ENCODE results near the gene FITM1. TPM values are rescaled to one million over a fixed set of nuclear protein-coding genes. Genes with fewer than 3 reads are reported as not detected.

The FITM1 gene
- total RNA-seq, 3 donors from 2014 or later (not counting 1 experiment from before 2014, with no cell fraction given): 0.80 to 2.8 (median 2.3) TPM

DNA sequence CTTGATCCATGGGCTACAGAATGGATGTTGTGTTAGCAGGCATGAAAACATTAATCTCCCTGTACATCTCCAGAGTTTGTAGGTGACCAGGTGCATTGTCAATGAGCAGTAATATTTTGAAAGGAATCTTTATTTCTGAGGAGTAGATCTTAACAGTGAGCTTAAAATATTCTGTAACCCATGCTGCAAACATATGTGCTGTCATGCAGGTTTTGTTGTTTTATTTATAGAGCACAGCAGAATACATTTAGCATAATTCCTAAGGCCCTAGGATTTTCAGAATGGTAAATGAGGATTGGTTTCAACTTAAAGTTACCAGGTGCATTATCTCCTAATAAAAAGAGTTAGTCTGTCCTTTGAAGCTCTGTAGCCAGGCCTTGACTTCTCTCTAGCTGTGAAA, 3.5 kb upstream of the FITM1 start:
- Histone ChIP-seq H3K27me3 (ENCODE audit: control insufficient read depth, insufficient read depth, low read length) (no peaks in the 10 kb centered on the region), H3K27ac (ENCODE audit: low read length) (no peak overlapping the region), H3K4me3 (ENCODE audit: low read length) (no peak overlapping the region), H3K36me3 (ENCODE audit: control insufficient read depth, insufficient read depth, low read length) (peaks cover 10% of the 10 kb centered on the region), H3K9me3 (ENCODE audit: control insufficient read depth, insufficient read depth, low read length) (no peaks in the 10 kb centered on the region), H3K4me1 (ENCODE audit: control insufficient read depth, insufficient read depth, low read length) (peaks cover 1% of the 10 kb centered on the region)
- H3K4me3 Mint-ChIP-seq: no peak overlapping the region
- H3K36me3 Mint-ChIP-seq: no peaks in the 10 kb centered on the region
- intact Hi-C loops (cut with micrococcal nuclease): no loop called here
- no peak for DNase-seq
- no peak for ATAC-seq
- no peaks in the 10 kb centered on the region for H3K4me1 Mint-ChIP-seq
- no peaks in the 10 kb centered on the region for H3K9me3 Mint-ChIP-seq
- no peak overlapping the region for H3K27ac Mint-ChIP-seq
- no peak for TF ChIP-seq CTCF (IDR thresholded peaks at IDR 0.05)
- no peaks in the 10 kb centered on the region for H3K27me3 Mint-ChIP-seq (ENCODE audit: low read depth in 2 of 2)

GRCh38 chr14:24127673-24128072, 2.8 kb upstream of the FITM1 start:
- no peak for DNase-seq
- Mint-ChIP-seq H3K9me3 (no peaks in the 10 kb centered on the region), H3K36me3 (no peaks in the 10 kb centered on the region), H3K27ac (no peak overlapping the region), H3K4me3 (no peak overlapping the region), H3K27me3 (ENCODE audit: low read depth in 2 of 2) (no peaks in the 10 kb centered on the region), H3K4me1 (no peaks in the 10 kb centered on the region)
- intact Hi-C loops (cut with micrococcal nuclease): no loop called here
- no peak for ATAC-seq
- Histone ChIP-seq H3K36me3 (ENCODE audit: control insufficient read depth, insufficient read depth, low read length) (peaks cover 7% of the 10 kb centered on the region), H3K4me1 (ENCODE audit: control insufficient read depth, insufficient read depth, low read length) (peaks cover 8% of the 10 kb centered on the region), H3K4me3 (ENCODE audit: low read length) (no peak overlapping the region), H3K27ac (ENCODE audit: low read length) (no peak overlapping the region), H3K27me3 (ENCODE audit: control insufficient read depth, insufficient read depth, low read length) (no peaks in the 10 kb centered on the region), H3K9me3 (ENCODE audit: control insufficient read depth, insufficient read depth, low read length) (no peaks in the 10 kb centered on the region)
- WGBS (ENCODE audit: insufficient coverage): 97% methylated on average over 2 of the region's 2 CpGs
- no peak for TF ChIP-seq CTCF (IDR thresholded peaks at IDR 0.05)

DNA sequence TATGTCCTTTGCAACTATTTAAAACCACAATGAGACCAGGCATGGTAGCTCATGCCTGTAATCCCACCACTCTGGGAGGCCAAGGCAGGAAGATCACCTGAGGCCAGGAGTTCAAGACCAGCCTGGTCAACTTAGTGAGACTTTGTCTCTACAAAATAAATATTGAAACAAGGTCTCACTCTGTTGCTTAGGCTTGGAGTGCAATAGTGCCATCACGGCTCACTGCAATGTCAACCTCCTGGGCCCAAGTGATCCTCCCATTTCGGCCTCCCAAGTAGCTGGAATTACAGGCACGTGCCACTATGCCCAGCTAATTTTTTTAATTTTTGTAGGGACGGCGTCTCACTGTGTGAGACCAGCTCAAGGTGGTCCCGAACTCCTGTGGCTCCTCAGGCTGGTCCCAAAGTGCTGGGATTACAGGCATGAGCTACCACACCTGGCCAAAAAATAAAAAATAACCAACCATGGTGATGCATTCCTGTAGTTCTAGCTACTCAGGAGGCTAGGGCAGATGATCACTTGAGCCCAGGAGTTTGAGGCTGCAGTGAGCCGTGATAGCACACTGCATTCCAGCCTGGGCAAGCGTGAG, 955 bp upstream of the FITM1 start:
- Histone ChIP-seq H3K36me3 (ENCODE audit: control insufficient read depth, insufficient read depth, low read length) (no peaks in the 10 kb centered on the region), H3K27ac (ENCODE audit: low read length) (no peak overlapping the region), H3K27me3 (ENCODE audit: control insufficient read depth, insufficient read depth, low read length) (no peaks in the 10 kb centered on the region), H3K4me1 (ENCODE audit: control insufficient read depth, insufficient read depth, low read length) (peaks cover 8% of the 10 kb centered on the region), H3K9me3 (ENCODE audit: control insufficient read depth, insufficient read depth, low read length) (no peaks in the 10 kb centered on the region), H3K4me3 (ENCODE audit: low read length) (no peak overlapping the region)
- no peak overlapping the region for H3K4me3 Mint-ChIP-seq
- no peaks in the 10 kb centered on the region for H3K4me1 Mint-ChIP-seq
- 91% methylated on average over 8 of the region's 8 CpGs for WGBS (ENCODE audit: insufficient coverage)
- DNase-seq (no peak), ATAC-seq (no peak)
- no peaks in the 10 kb centered on the region for H3K27me3 Mint-ChIP-seq (ENCODE audit: low read depth in 2 of 2)
- intact Hi-C loops (cut with micrococcal nuclease): no loop called here
- no peaks in the 10 kb centered on the region for H3K9me3 Mint-ChIP-seq
- no peak overlapping the region for H3K27ac Mint-ChIP-seq
- no peaks in the 10 kb centered on the region for H3K36me3 Mint-ChIP-seq
- no peak for TF ChIP-seq CTCF (IDR thresholded peaks at IDR 0.05)

Measured in natural killer cell (primary cell).